GM10847 (cell line): Measurements from ENCODE around the gene TUFT1.

Source experiments
- POLR2A ChIP-seq: IDR thresholded peaks from 2 replicates; pipeline ENCODE4 v1.6.1; 2011; ENCODE audit not compliant: insufficient read length; ENCODE audit errors: extremely low read depth

The TUFT1 gene, protein sequence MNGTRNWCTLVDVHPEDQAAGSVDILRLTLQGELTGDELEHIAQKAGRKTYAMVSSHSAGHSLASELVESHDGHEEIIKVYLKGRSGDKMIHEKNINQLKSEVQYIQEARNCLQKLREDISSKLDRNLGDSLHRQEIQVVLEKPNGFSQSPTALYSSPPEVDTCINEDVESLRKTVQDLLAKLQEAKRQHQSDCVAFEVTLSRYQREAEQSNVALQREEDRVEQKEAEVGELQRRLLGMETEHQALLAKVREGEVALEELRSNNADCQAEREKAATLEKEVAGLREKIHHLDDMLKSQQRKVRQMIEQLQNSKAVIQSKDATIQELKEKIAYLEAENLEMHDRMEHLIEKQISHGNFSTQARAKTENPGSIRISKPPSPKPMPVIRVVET

DNA sequence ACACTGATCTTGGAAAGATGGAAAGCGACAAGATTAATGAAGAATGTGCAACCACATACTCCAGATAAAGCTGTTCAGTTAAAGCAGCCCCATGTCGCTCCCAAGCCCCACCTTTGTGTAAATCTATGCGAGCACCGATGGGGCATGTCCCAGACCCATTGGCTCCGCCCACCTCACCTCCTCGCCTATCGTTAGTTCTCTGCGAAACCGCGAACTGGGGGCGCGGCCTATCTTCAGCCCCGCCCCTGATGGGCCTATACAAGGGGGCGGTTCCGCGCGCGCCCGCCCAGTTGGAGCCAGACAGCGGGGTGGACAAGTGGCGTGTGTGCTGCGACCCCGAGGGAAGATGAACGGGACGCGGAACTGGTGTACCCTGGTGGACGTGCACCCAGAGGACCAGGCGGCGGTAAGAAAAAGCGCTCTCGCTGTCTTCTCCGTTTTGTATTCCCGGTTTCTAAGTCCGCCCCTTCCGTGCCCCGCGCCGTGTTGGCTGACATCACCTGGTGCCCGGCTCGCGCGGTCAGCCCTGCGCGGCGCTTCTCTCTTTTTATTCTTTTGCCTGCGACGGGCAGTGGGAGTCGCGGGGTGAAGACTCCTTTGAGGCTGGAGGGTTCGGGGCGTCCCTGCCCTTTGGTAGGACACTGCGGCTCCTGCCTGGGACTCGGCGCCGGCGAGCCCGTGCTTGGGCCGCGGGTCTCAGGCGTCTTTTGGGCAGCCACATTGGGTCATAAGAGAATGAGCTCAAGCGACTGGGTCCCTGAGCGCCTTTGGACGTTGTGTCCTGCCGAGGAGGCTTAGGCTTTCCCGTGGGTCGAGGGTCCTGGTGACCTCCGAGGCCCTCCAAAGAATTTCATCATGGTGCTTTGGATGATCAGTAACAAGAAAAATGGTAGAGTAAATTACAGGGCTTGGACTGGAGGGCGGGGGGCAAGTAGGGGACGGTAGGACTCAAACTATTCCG, at the start of gene TUFT1:
Gene TUFT1, plus strand, starts transcription at position 289 of the 961 bp plus-strand sequence. Its CDS starts 58 bp downstream, at position 347.
- TF ChIP-seq POLR2A: peak; percentile 63

DNA sequence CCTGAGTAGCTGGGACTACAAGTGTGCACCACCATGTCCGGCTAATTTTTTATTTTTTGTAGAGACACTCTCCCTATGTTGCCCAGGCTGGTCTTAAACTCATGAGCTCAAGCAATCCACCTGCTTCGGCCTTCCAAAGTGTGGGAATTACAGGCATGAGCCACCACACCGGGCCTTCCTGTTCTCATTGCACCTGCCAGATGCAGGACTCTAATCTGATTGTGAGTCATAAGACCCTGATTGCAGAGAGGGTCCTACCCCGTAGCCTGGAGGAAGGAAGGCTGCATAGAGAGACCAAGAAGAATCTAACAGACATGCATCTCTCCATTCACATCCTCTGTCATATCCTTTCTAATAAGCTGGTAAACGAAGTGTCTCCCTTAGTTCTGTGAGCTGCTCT, 48.5 kb upstream of the TUFT1 start:
- TF ChIP-seq POLR2A: no peak

DNA sequence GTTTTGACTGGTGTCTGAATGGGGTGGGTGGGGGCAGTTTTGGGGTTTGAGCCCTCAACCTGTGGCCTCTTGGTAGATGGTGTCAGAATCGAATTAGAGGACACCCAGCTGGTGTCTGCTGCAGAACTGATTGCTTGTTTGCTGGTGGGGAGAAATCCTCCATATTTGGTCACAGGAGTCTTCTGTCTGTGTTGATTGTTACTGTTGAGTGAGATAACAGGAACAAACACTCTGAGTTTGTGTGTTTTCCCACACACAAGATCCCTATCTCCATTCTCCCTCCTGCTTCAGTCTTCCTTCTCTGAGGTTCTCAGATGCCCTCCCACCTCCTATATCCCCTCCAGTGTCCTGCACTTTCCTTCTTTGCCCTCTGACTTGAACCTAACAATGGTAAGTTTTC, 48.0 kb upstream of the TUFT1 start:
- TF ChIP-seq POLR2A: no peak

DNA sequence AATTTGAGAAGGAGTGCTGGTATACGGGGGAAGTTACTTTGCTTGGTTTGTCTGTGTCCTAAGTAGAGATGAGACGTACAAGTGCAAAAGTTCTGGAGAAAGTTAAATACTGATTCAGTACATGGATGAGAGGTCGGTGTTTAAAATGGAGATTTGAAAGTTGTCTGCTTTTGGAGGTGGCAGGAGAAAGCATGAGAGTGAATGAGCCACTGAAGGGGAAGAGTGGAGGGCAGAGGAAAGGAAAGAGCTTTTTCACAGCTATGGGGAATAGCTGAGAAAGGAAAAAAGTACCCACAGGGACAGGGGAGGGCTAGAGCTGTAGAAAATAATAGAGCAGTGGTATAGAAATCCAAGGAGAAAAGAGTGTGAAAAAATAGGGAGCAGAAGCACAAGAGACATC, 47.1 kb upstream of the TUFT1 start:
- TF ChIP-seq POLR2A: no peak

DNA sequence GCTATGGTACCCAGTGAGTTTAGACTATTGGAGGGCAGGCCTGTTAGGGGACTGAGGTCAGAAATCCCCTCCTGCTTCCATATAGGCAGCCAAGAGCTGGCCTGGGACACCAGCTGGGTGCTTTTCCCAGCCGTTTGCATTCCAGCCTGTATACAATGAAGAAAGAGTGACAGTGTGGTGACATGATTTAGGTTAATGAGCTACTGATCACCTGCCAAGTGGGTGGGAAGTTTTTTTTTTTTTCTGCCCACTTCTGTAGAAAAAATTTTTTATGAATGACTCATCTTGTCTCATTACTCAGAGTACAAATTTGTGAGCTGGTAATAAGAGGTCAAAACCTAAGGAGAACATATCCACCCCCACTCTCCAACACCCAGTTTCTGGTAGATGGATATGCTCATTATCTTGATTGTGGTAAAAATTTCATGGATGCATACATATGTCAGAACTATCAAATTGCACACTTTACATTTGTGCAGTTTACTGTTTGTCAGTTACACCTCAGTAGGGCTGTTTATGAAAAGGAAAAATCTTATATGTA, 45.3 kb upstream of the TUFT1 start:
- TF ChIP-seq POLR2A: no peak

DNA sequence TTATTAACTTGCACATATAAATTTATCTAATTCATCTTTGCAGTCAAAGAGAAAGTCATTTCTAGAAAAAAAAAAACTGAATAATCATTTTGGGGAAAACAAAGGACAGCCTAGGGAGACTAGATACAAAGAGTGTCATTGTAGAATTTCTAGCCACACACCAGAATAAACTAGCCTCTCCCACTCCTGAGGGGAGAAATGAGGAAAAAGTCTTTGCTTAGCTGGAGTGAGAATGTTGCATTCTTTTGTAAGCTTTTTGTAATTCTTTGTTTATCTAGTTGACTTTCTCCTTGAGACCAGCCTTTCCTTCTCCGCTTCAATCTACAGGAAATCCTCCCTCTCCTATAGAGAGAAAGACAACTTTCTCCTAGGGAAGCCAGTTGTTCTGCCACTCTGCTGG, 44.8 kb upstream of the TUFT1 start:
- no peak for TF ChIP-seq POLR2A

DNA sequence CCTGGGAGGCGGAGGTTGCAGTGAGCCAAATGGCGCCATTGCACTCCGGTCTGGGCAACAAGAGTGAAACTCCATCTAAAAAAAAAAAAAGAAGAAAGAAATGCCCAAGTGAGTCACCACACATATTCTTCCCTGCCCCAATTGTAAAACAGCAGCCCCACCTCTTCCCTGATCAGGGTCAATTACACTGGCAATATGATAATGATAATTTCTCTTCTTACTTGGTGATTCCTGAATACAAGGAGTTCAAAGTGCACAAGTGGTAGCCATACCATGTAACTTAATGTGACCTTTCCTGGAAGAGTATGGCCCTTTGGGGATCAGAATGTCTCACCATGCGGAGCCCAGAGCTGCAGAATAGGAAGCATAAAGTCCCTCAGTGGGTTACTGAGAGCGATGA, 40.7 kb upstream of the TUFT1 start:
- TF ChIP-seq POLR2A: no peak

DNA sequence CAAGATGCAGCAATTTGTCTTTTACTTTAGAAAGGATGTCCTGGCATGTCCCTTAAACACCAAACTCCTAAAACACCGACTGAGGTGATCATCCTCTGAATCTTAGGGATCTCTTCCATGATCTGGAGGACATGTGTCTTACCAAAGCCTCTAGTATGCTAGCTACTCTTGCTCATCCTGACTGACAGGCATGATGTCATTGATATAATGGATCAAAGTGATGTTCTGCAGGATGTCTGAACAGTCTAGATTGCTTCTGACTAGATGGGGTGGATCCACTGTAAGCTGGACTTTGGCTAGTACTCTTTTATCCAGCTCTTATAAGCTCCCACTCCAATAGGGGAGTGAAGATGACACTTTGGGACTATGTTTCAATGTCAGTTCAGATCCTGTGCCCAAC, 40.2 kb upstream of the TUFT1 start:
- no peak for TF ChIP-seq POLR2A

DNA sequence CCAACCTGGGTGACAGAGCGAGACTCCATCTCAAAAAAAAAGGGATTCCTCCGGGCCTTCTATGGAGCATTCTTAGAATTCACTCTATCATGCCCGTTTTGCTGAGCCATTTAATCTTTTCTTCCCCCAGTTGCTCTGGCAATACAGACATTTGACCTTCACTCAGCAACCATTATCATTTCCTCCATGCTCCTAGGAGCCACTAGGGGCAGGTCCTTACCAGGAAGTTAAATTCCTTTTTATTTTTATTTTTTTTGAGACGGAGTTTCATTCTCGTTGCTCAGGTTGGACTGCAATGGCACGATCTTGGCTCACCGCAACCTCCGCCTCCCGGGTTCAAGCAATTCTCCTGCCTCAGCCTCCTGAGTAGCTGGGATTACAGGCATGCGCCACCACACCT, 38.6 kb upstream of the TUFT1 start:
- TF ChIP-seq POLR2A: no peak

DNA sequence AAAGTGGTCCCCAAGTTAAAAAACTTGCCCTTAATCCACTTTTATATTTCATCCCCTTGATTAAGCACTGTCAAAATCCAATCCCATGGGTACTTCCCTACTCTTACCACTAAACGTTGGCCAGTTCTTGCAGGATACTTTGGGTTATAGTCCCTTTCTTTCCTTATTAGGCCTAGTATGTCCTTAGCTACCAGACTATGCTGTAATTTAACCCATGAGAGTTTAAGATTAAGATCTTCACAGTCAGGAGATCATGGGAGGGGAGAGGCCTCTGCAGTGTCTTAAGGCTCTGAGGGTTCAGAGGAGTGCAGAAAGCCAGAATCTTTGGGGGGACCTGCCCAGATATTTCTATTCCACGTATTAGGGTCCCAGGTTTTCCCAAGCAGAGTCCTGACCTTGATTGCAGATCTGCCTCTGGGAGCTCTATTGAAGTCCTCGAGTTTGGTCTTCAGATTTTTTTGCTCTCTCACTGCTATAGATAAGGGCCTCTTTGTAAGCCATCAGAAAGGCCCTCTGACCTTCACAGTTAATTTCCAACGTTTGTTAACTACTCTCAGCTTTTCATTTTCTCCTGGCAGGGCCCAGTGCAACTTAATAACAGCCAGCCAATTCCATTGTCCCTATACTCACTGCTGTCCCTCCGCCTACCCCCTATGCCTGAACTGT, 37.9 kb upstream of the TUFT1 start:
- TF ChIP-seq POLR2A: no peak

DNA sequence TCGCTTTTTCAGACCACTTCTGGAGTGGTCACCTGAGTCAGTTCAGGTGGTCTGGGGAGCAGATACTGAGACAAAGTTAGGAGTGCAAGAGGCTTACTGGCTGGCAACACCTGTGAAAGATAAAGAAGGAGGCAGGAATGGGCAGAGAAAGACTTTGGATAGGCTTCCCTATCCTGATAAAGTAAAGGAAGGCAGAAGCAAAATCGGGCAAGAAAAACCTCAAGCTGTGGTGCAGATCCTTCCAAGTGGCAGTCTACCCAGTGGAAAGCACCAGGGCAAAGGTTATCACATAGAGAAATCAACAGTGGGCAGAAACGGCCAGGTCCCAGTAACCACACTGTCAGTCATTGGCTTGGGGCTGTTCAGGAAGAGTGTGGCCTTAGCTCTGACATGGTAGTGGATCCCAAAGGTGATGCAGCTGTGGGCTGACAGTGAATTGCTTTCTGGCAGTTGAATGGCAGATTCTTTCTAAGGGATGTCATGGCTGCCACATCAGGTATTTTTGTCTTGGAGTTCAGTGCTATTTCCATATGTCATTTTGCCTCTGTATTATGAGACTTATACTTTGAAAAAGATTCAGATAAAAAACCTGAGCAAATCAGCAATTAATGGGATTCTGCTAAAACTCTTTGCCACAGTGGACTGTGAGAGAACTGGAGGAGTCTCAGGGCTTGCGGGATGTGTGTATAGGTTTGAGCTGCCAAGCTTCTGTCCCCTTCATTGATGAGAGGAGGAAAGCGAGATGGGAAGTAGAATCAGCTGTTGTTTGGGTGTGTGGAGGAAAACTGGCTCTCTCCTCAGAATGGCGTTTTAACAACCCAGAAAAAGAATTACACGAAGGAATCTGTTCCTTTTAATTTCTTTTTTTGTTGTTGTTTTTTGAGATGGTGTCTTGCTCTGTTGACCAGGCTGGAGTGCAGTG, 37.0 kb upstream of the TUFT1 start:
- no peak for TF ChIP-seq POLR2A

DNA sequence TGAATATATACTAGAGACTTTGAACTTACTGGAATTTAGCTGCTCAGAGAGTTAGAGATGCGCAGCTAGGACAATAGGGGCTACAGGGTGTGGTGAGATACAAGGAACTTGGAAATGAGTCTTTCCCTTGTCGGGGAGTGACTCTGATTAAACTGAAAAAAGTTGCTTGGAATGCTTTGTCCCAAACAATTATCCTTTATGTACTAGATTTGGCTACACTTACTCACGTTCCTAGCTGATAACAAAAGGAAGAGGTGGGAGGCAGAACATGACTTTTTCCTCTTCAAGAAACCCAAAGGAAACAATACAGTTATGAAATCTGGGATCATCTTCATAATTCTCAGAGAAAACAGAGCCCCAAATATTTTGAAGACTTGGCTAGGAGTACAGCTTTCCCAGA, 35.9 kb upstream of the TUFT1 start:
- no peak for TF ChIP-seq POLR2A

DNA sequence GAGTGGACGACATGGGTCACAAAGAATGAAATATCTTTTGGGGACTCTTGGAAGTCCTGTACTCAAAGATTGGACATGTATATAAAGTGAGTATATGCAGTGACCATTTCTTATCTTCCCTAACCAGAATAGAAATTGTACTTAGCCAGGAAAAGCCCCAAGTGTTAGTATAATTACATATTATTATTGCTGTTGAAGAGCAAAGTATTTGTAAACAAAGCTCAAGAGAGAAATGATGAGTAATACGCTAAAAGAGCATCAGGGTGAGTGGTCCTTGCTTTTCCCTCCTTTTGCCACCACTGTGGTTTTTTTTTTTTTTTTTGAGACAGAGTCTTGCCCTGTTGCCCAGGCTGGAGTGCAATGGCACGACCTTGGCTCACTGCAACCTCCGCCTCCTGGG, 35.4 kb upstream of the TUFT1 start:
- TF ChIP-seq POLR2A: no peak

DNA sequence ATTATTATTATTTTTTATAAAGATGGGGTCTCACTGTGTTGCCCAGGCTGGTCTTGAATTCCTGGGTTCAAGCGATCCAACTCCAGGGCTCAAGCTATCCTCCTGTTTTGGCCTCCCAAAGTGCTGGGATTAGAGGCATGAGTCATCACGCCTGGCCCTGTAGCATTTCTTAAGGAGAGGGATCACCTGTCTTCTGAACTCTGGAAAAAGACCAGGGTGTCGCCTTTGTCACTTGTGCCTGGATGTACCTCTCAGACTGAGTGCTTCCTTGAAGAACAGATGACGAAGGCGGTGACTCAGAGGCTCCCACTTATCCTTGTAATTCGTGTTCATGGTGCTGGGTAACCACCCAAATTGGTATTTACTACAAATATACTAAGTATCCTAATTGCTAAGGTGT, 31.3 kb upstream of the TUFT1 start:
- no peak for TF ChIP-seq POLR2A
